GM20431 (cell line): ENCODE measurements around the gene ZNF281.

Experiments used
- in situ Hi-C: fragments of 300-500 bp; cut with MseI, MboI; formaldehyde crosslinking; loops from one replicate; pipeline ENCODE4 v1.15.0; 2020; ENCODE audit warnings: low sequenced_read_pairs; ENCODE audit not compliant: unreplicated experiment

ZNF281 gene

GRCh38 chr1:200392625-200393185, 17.1 kb downstream of the ZNF281 start:
- in situ Hi-C loops: no loop called here

GRCh38 chr1:200391747-200392146, 18.1 kb downstream of the ZNF281 start:
- in situ Hi-C loops: no loop called here

- in situ Hi-C loops: no loop called here
These were observed 21.0 kb downstream of the ZNF281 start for GRCh38 chr1:200388791-200389190.

GRCh38 chr1:200386416-200386815, 23.4 kb downstream of the ZNF281 start:
- in situ Hi-C loops: no loop called here

GRCh38 chr1:200384818-200385390, 24.9 kb downstream of the ZNF281 start:
- in situ Hi-C loops: no loop called here

- in situ Hi-C loops: no loop called here
These were observed 28.4 kb downstream of the ZNF281 start for GRCh38 chr1:200381256-200381984.

GRCh38 chr1:200380589-200381021, 29.2 kb downstream of the ZNF281 start:
- in situ Hi-C loops: no loop called here

- in situ Hi-C loops: no loop called here
These were observed 29.8 kb downstream of the ZNF281 start for GRCh38 chr1:200379940-200380588.

GRCh38 chr1:200379432-200379757, 30.4 kb downstream of the ZNF281 start:
- in situ Hi-C loops: no loop called here

- in situ Hi-C loops: no loop called here
These were observed 31.7 kb downstream of the ZNF281 start for GRCh38 chr1:200378096-200378495.

- in situ Hi-C loops: no loop called here
These were observed 33.3 kb downstream of the ZNF281 start for GRCh38 chr1:200376528-200376927.

GRCh38 chr1:200374569-200375295, 35.1 kb downstream of the ZNF281 start:
- in situ Hi-C loops: no loop called here

- in situ Hi-C loops: no loop called here
These were observed 36.0 kb downstream of the ZNF281 start for GRCh38 chr1:200373811-200374231.

GRCh38 chr1:200372885-200373181, 37.0 kb downstream of the ZNF281 start:
- in situ Hi-C loops: no loop called here

- in situ Hi-C loops: no loop called here
These were observed 37.5 kb downstream of the ZNF281 start for GRCh38 chr1:200372095-200372884.

GRCh38 chr1:200369706-200370105, 40.1 kb downstream of the ZNF281 start:
- in situ Hi-C loops: no loop called here

GRCh38 chr1:200369131-200369530, 40.7 kb downstream of the ZNF281 start:
- in situ Hi-C loops: no loop called here

GRCh38 chr1:200368556-200368955, 41.3 kb downstream of the ZNF281 start:
- in situ Hi-C loops: no loop called here

- in situ Hi-C loops: no loop called here
These were observed 41.8 kb downstream of the ZNF281 start for GRCh38 chr1:200367841-200368534.
